HEK293 (cell line): ENCODE data around the gene ITGA11.

Experiments used
- CTCF ChIA-PET: fragments of 350-600 bp; formaldehyde crosslinking; extraction: SDS; loops from one replicate; lab custom pipeline; 2021; ENCODE audit warnings: antibody characterized with exemption; lab: Yijun Ruan, JAX
- POLR2A ChIA-PET: fragments of 300-600 bp; formaldehyde crosslinking; extraction: SDS; loops from one replicate; lab custom pipeline; 2020; ENCODE audit warnings: antibody characterized with exemption, inconsistent platforms; lab: Yijun Ruan, JAX
- H3K27ac ChIP-seq: fragments of 200-500 bp; sonication (Bioruptor generic); 2 replicates; pipeline ENCODE4 v1.5.1; 2014; ENCODE audit warnings: low read depth, low read length, control low read depth, inconsistent platforms; ENCODE audit errors: extremely low read depth
- H3K36me3 ChIP-seq, 2 experiments: fragments of 200-500 bp in 1 of 2; sonication (Bioruptor generic) in 1 of 2; 1 replicate in 1 of 2; 2 replicates in 1 of 2; pipeline ENCODE4 v1.5.1; 2014 to 2017; ENCODE audit warnings: inconsistent platforms in 2 of 2, low read length in 2 of 2; ENCODE audit not compliant: control insufficient read depth in 2 of 2, insufficient read depth in 1 of 2
- H3K4me1 ChIP-seq: fragments of 200-500 bp; sonication (Bioruptor generic); 2 replicates; pipeline ENCODE4 v1.5.1; 2014; ENCODE audit warnings: mild to moderate bottlenecking, low read length, inconsistent platforms; ENCODE audit not compliant: control insufficient read depth, insufficient read depth
- H3K4me3 ChIP-seq: 2 replicates; pipeline ENCODE4 v1.5.1; 2011; ENCODE audit warnings: low read depth, mild to moderate bottlenecking, control low read depth, low read length, moderate library complexity
- H3K9me3 ChIP-seq: fragments of 200-500 bp; sonication (Bioruptor generic); 2 replicates; pipeline ENCODE4 v1.5.1; 2014; ENCODE audit warnings: low read depth, low read length, inconsistent platforms; ENCODE audit not compliant: control insufficient read depth, insufficient read depth
- FEZF1 ChIP-seq: fragments of 450-650 bp; formaldehyde crosslinking; IDR thresholded peaks from 2 replicates; pipeline ENCODE4 v1.5.1; 2016; ENCODE audit warnings: missing biosample characterization, missing genetic modification characterization
- GLIS1 ChIP-seq: fragments of 450-650 bp; formaldehyde crosslinking; IDR thresholded peaks from 2 replicates; pipeline ENCODE4 v1.5.1; 2016; ENCODE audit warnings: missing biosample characterization, missing genetic modification characterization
- MYNN ChIP-seq: fragments of 450-650 bp; formaldehyde crosslinking; IDR thresholded peaks from 2 replicates; pipeline ENCODE4 v1.5.1; 2016; ENCODE audit warnings: missing biosample characterization, missing genetic modification characterization, borderline replicate concordance
- ZNF114 ChIP-seq: fragments of 450-650 bp; formaldehyde crosslinking; IDR thresholded peaks from 2 replicates; pipeline ENCODE4 v1.5.0; 2017; ENCODE audit warnings: missing biosample characterization, missing genetic modification characterization
- ZNF121 ChIP-seq: fragments of 450-650 bp; formaldehyde crosslinking; IDR thresholded peaks from 2 replicates; pipeline ENCODE4 v1.5.1; 2016; ENCODE audit warnings: missing biosample characterization, missing genetic modification characterization
- ZNF138 ChIP-seq: fragments of 450-650 bp; formaldehyde crosslinking; IDR thresholded peaks from 2 replicates; pipeline ENCODE4 v1.5.1; 2016; ENCODE audit warnings: missing biosample characterization, missing genetic modification characterization, borderline replicate concordance
- ZNF155 ChIP-seq: fragments of 450-650 bp; formaldehyde crosslinking; IDR thresholded peaks from 2 replicates; pipeline ENCODE4 v1.5.1; 2016; ENCODE audit warnings: missing biosample characterization, missing genetic modification characterization
- ZNF202 ChIP-seq: fragments of 450-650 bp; formaldehyde crosslinking; IDR thresholded peaks from 2 replicates; pipeline ENCODE4 v1.5.1; 2016; ENCODE audit warnings: missing biosample characterization, missing genetic modification characterization, borderline replicate concordance
- ZNF211 ChIP-seq: fragments of 450-650 bp; formaldehyde crosslinking; IDR thresholded peaks from 2 replicates; pipeline ENCODE4 v1.5.1; 2016; ENCODE audit warnings: low read depth, missing biosample characterization, missing genetic modification characterization
- ZNF274 ChIP-seq, 2 experiments: fragments of 200-500 bp in 1 of 2; fragments of 450-650 bp in 1 of 2; sonication (Bioruptor generic) in 1 of 2; formaldehyde crosslinking in 1 of 2; IDR thresholded peaks; 2 replicates each; pipeline versions ENCODE4 v1.5.1 to v1.6.1; 2014 to 2016; ENCODE audit warnings: borderline replicate concordance in 1 of 2, inconsistent platforms in 1 of 2, low read length in 1 of 2, missing biosample characterization in 1 of 2, missing genetic modification characterization in 1 of 2
- ZNF302 ChIP-seq: fragments of 450-650 bp; formaldehyde crosslinking; IDR thresholded peaks from 2 replicates; pipeline ENCODE4 v1.5.1; 2016; ENCODE audit warnings: missing biosample characterization, missing genetic modification characterization, low read depth
- ZNF324 ChIP-seq: fragments of 450-650 bp; formaldehyde crosslinking; IDR thresholded peaks from 2 replicates; pipeline ENCODE4 v1.5.1; 2016; ENCODE audit warnings: missing biosample characterization, missing genetic modification characterization
- ZNF341 ChIP-seq: fragments of 450-650 bp; formaldehyde crosslinking; IDR thresholded peaks from 2 replicates; pipeline ENCODE4; 2016; ENCODE audit warnings: low read depth, missing biosample characterization, missing genetic modification characterization
- ZNF354C ChIP-seq: fragments of 450-650 bp; formaldehyde crosslinking; IDR thresholded peaks from 2 replicates; pipeline ENCODE4 v1.5.1; 2016; ENCODE audit warnings: missing biosample characterization, missing genetic modification characterization, low read depth, borderline replicate concordance
- ZNF449 ChIP-seq: fragments of 450-650 bp; formaldehyde crosslinking; IDR thresholded peaks from 2 replicates; pipeline ENCODE4 v1.5.1; 2017; ENCODE audit warnings: missing biosample characterization, mild to moderate bottlenecking, missing genetic modification characterization, moderate library complexity
- ZNF600 ChIP-seq: fragments of 450-650 bp; formaldehyde crosslinking; IDR thresholded peaks from 2 replicates; pipeline ENCODE4 v1.5.1; 2016; ENCODE audit warnings: missing biosample characterization, missing genetic modification characterization
- ZNF660 ChIP-seq: fragments of 450-650 bp; IDR thresholded peaks from 2 replicates; pipeline ENCODE4 v1.5.1; 2018; ENCODE audit warnings: missing biosample characterization, mild to moderate bottlenecking, missing genetic modification characterization
- ZNF707 ChIP-seq: fragments of 450-650 bp; formaldehyde crosslinking; IDR thresholded peaks from 2 replicates; pipeline ENCODE4 v1.5.1; 2016; ENCODE audit warnings: missing biosample characterization, missing genetic modification characterization
- ZNF76 ChIP-seq: fragments of 450-650 bp; formaldehyde crosslinking; IDR thresholded peaks from 2 replicates; pipeline ENCODE4; 2016; ENCODE audit warnings: low read depth, missing biosample characterization, missing genetic modification characterization, borderline replicate concordance
- ZNF768 ChIP-seq: fragments of 450-650 bp; formaldehyde crosslinking; IDR thresholded peaks from 2 replicates; pipeline ENCODE4 v1.5.1; 2018; ENCODE audit warnings: missing biosample characterization, mild to moderate bottlenecking, missing genetic modification characterization
- ZNF843 ChIP-seq: fragments of 450-650 bp; formaldehyde crosslinking; IDR thresholded peaks from 2 replicates; pipeline ENCODE4 v1.5.1; 2016; ENCODE audit warnings: missing biosample characterization, missing genetic modification characterization
- ZSCAN23 ChIP-seq: fragments of 450-650 bp; formaldehyde crosslinking; IDR thresholded peaks from 2 replicates; pipeline ENCODE4 v1.5.1; 2016; ENCODE audit warnings: missing biosample characterization, missing genetic modification characterization
- ZSCAN4 ChIP-seq: fragments of 450-650 bp; formaldehyde crosslinking; IDR thresholded peaks from 2 replicates; pipeline ENCODE4 v1.5.1; 2017; ENCODE audit warnings: missing biosample characterization, missing genetic modification characterization
- TF ChIP-seq, protein P1 (sequence below): fragments of 450-650 bp; formaldehyde crosslinking; IDR thresholded peaks from 2 replicates; pipeline ENCODE4 v1.5.1; 2016; ENCODE audit warnings: missing biosample characterization, missing genetic modification characterization
- TF ChIP-seq, protein P2 (sequence below): fragments of 450-650 bp; formaldehyde crosslinking; IDR thresholded peaks from 2 replicates; pipeline ENCODE4 v1.5.1; 2016; ENCODE audit warnings: missing biosample characterization, missing genetic modification characterization

Gene ITGA11

GRCh38 chr15:68413363-68414205 is 18.4 kb downstream of the ITGA11 start:
- Histone ChIP-seq H3K4me3 (no peak overlapping the region), H3K36me3 (no peaks in the 10 kb centered on the region), H3K4me1 (peaks cover 3% of the 10 kb centered on the region; the same call in 1 of the 2 replicates), H3K27ac (no peak overlapping the region), H3K9me3 (no peaks in the 10 kb centered on the region)
- CTCF ChIA-PET, result no interaction called here
- TF ChIP-seq FEZF1 (no peak), ZNF155 (tag by site-specific recombination) (no peak), ZNF768 (tag by site-specific recombination) (no peak), ZNF843 (tag by site-specific recombination) (no peak), ZNF76 (tag by site-specific recombination) (no peak), ZNF600 (tag by site-specific recombination) (no peak), ZNF707 (tag by site-specific recombination) (no peak), ZNF354C (tag by site-specific recombination) (no peak), ZNF660 (tag by site-specific recombination) (no peak), ZNF341 (tag by site-specific recombination) (no peak), GLIS1 (tag by site-specific recombination) (no peak)
- TF ChIP-seq, protein P1, sequence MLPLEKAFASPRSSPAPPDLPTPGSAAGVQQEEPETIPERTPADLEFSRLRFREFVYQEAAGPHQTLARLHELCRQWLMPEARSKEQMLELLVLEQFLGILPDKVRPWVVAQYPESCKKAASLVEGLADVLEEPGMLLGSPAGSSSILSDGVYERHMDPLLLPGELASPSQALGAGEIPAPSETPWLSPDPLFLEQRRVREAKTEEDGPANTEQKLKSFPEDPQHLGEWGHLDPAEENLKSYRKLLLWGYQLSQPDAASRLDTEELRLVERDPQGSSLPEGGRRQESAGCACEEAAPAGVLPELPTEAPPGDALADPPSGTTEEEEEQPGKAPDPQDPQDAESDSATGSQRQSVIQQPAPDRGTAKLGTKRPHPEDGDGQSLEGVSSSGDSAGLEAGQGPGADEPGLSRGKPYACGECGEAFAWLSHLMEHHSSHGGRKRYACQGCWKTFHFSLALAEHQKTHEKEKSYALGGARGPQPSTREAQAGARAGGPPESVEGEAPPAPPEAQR (tag by site-specific recombination), result no peak
- POLR2A ChIA-PET, result no interaction called here

- no peaks in the 10 kb centered on the region for H3K36me3 ChIP-seq
- no peaks in the 10 kb centered on the region for H3K4me1 ChIP-seq
- H3K9me3 ChIP-seq, result no peaks in the 10 kb centered on the region
- H3K27ac ChIP-seq, result no peak overlapping the region
- ChIA-PET POLR2A (no interaction called here), CTCF (no interaction called here)
- H3K4me3 ChIP-seq, result no peak overlapping the region
- TF ChIP-seq ZNF324 (tag by site-specific recombination) (no peak), ZSCAN4 (tag by site-specific recombination) (no peak)
Observed at GRCh38 chr15:68412218-68412617, 19.7 kb downstream of the ITGA11 start.

DNA sequence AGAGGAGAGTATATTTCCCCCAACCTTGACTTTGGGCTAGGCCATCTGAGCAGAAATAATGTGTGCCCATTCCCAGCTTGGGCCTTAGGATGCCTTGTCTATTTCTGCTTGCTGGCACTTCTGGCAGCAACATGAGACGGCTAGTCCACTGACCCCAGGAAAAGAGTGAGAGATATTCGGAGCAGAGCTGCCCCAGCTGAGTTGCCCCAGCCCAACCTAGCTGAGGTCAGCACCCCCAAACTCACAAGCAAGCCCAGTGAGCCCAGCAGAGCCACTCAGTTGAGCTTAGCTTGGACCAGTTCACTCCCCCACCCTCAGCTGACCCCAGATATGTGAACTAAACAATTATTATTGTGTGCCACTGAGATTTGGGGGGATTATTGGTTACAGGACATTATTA is 20.2 kb downstream of the ITGA11 start:
- no peaks in the 10 kb centered on the region for H3K9me3 ChIP-seq
- H3K4me1 ChIP-seq, result no peaks in the 10 kb centered on the region
- no peak overlapping the region for H3K27ac ChIP-seq
- ChIA-PET POLR2A (no interaction called here), CTCF (no interaction called here)
- no peak overlapping the region for H3K4me3 ChIP-seq
- H3K36me3 ChIP-seq, result no peaks in the 10 kb centered on the region
- TF ChIP-seq ZNF211 (tag by site-specific recombination) (no peak), ZNF138 (tag by site-specific recombination) (no peak), ZNF302 (tag by site-specific recombination) (no peak), ZNF202 (tag by site-specific recombination) (no peak), ZNF114 (no peak), ZNF274 (IDR thresholded peaks at IDR 0.05; ENCODE audit: low read length) (no peak), ZNF274 (tag by site-specific recombination; IDR thresholded peaks at IDR 0.05; ENCODE audit: borderline replicate concordance) (no peak), MYNN (tag by site-specific recombination) (no peak), ZNF449 (no peak), ZSCAN23 (tag by site-specific recombination) (no peak), ZNF121 (tag by site-specific recombination) (no peak), ZNF768 (tag by site-specific recombination) (no peak)
- TF ChIP-seq, protein P2, sequence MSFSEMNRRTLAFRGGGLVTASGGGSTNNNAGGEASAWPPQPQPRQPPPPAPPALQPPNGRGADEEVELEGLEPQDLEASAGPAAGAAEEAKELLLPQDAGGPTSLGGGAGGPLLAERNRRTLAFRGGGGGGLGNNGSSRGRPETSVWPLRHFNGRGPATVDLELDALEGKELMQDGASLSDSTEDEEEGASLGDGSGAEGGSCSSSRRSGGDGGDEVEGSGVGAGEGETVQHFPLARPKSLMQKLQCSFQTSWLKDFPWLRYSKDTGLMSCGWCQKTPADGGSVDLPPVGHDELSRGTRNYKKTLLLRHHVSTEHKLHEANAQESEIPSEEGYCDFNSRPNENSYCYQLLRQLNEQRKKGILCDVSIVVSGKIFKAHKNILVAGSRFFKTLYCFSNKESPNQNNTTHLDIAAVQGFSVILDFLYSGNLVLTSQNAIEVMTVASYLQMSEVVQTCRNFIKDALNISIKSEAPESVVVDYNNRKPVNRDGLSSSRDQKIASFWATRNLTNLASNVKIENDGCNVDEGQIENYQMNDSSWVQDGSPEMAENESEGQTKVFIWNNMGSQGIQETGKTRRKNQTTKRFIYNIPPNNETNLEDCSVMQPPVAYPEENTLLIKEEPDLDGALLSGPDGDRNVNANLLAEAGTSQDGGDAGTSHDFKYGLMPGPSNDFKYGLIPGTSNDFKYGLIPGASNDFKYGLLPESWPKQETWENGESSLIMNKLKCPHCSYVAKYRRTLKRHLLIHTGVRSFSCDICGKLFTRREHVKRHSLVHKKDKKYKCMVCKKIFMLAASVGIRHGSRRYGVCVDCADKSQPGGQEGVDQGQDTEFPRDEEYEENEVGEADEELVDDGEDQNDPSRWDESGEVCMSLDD (tag by site-specific recombination), result no peak
